Karpas-422 (cell line): ENCODE measurements around the gene XPA. TPM values are rescaled to one million over a fixed set of nuclear protein-coding genes. Genes with fewer than 3 reads are reported as not detected.
"Not testable (repeated sequence)": the region's sequence is repeated elsewhere in the genome, so short reads cannot be mapped to it uniquely, and the experiment has no call there.

Experiments
- DNase-seq: peaks from one replicate; pipeline ENCODE4 v3.0.0-alpha.2; 2015
- H2AFZ ChIP-seq: fragments of 200-600 bp; sonication (generic); 2 replicates; pipeline ENCODE4 v1.6.1; 2014; ENCODE audit warnings: antibody characterized with exemption, low read length, mixed read lengths
- H3K27ac ChIP-seq: fragments of 200-600 bp; sonication (generic); 2 replicates; pipeline ENCODE4 v1.5.1; 2014; ENCODE audit warnings: mild to moderate bottlenecking, low read length, moderate library complexity
- H3K27me3 ChIP-seq: fragments of 200-600 bp; sonication (generic); 2 replicates; pipeline ENCODE4 v1.6.1; 2014; ENCODE audit warnings: low read length, mixed read lengths
- H3K36me3 ChIP-seq: fragments of 200-600 bp; sonication (generic); 2 replicates; pipeline ENCODE4 v1.6.1; 2014; ENCODE audit warnings: low read length, mixed read lengths; ENCODE audit not compliant: insufficient read depth
- H3K4me1 ChIP-seq: fragments of 200-600 bp; sonication (generic); 2 replicates; pipeline ENCODE4 v1.6.1; 2014; ENCODE audit warnings: mild to moderate bottlenecking, low read length, mixed read lengths
- H3K4me2 ChIP-seq: fragments of 200-600 bp; sonication (generic); 2 replicates; pipeline ENCODE4 v1.6.1; 2014; ENCODE audit warnings: low read length, low read depth, mild to moderate bottlenecking; ENCODE audit not compliant: poor library complexity, severe bottlenecking
- H3K4me3 ChIP-seq: fragments of 200-600 bp; sonication (generic); 2 replicates; pipeline ENCODE4 v1.5.1; 2014; ENCODE audit warnings: mild to moderate bottlenecking, antibody characterized with exemption, low read length, mixed read lengths
- H3K79me2 ChIP-seq: fragments of 200-600 bp; sonication (generic); 2 replicates; pipeline ENCODE4 v1.6.1; 2014; ENCODE audit warnings: mild to moderate bottlenecking, low read length, mixed read lengths
- H3K9ac ChIP-seq: fragments of 200-600 bp; sonication (generic); 2 replicates; pipeline ENCODE4 v1.6.0; 2014; ENCODE audit warnings: low read length
- H3K9me2 ChIP-seq: fragments of 200-600 bp; sonication (generic), shearing (Covaris generic); replicated peaks from 2 replicates; pipeline ENCODE4 v1.6.0; 2014; ENCODE audit warnings: mild to moderate bottlenecking, low read length, moderate library complexity; ENCODE audit not compliant: insufficient read depth
- H3K9me3 ChIP-seq: fragments of 300-700, 200-600 bp; sonication (generic); 2 replicates; pipeline ENCODE4 v1.6.1; 2014; ENCODE audit warnings: low read length, mixed read lengths
- H4K20me1 ChIP-seq: fragments of 200-600 bp; sonication (generic); 2 replicates; pipeline ENCODE4 v1.6.1; 2014; ENCODE audit warnings: mild to moderate bottlenecking, antibody characterized with exemption, low read length, low read depth; ENCODE audit not compliant: insufficient read depth
- total RNA-seq: library from RNA; depleted of rRNA; stranded (reverse); fragments of >200 nt; shearing (Covaris generic); gene quantifications from 2 replicates; pipeline ENCODE4 v1.2.3, GENCODE V29; 2014; ENCODE audit warnings: low replicate concordance; rRNA removed

XPA gene
- 22.2 and 28.8 TPM in 2 replicates for total RNA-seq

DNA sequence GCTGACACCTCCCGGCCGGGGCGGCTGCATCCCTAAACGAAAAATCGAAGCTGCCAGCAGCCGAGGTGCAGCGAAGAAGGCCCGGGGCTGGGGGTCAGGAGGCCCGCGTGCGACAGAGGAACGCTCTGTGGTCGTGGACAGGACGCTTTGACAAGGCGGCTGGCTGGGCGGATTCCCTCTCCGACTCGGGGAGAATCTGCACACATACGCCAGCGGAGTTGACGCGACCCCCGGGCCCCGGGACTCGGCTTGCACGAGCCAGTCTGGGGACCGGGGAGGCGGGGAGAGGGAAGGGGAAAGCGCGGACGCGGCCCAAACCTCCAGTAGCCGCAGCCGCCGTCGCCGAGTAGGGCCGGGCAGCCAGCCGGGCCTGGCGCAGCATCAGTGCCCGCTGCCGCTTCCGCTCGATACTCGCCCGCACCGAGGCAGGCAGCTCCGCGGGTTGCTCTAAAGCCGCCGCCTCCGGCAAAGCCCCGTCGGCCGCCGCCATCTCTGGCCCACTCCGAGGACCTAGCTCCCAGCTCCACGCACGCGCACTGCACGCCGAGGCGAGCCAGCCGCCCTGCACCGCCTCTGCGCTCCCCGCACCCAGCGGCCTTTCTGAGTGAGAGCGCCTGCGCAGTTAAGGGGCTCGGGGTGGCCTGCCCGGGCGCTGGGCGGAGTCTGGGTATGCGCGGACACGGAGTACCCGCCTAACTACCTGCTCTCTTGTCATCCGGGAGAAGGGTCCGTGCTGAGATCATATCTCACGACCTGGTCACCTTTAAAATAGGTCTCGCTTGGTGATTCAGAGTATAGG is at the start of gene XPA:
XPA (minus strand) TSS at position 538 of the 799 bp plus-strand sequence; CDS start at position 490, 48 bp downstream.
- peak within 1 kb of the TSS; percentile 71 for H2AFZ ChIP-seq
- H4K20me1 ChIP-seq, result no peaks in the 10 kb centered on the region
- H3K9ac ChIP-seq, result peak within 1 kb of the TSS; percentile 83
- no peaks in the 10 kb centered on the region for H3K9me2 ChIP-seq
- peak; percentile 98 for DNase-seq
- H3K4me3 ChIP-seq, result peak within 1 kb of the TSS; percentile 94
- no peaks in the 10 kb centered on the region for H3K27me3 ChIP-seq
- H3K79me2 ChIP-seq, result peaks cover 48% of the 10 kb centered on the region
- H3K27ac ChIP-seq, result peak within 1 kb of the TSS; percentile 44
- H3K4me2 ChIP-seq, result peak within 1 kb of the TSS; percentile 89
- H3K4me1 ChIP-seq, result peaks cover 59% of the 10 kb centered on the region
- H3K36me3 ChIP-seq, result 0 out of 2 replicates have a peak, but pooled peaks cover 4% of the 10 kb centered on the region
- no peaks in the 10 kb centered on the region for H3K9me3 ChIP-seq

DNA sequence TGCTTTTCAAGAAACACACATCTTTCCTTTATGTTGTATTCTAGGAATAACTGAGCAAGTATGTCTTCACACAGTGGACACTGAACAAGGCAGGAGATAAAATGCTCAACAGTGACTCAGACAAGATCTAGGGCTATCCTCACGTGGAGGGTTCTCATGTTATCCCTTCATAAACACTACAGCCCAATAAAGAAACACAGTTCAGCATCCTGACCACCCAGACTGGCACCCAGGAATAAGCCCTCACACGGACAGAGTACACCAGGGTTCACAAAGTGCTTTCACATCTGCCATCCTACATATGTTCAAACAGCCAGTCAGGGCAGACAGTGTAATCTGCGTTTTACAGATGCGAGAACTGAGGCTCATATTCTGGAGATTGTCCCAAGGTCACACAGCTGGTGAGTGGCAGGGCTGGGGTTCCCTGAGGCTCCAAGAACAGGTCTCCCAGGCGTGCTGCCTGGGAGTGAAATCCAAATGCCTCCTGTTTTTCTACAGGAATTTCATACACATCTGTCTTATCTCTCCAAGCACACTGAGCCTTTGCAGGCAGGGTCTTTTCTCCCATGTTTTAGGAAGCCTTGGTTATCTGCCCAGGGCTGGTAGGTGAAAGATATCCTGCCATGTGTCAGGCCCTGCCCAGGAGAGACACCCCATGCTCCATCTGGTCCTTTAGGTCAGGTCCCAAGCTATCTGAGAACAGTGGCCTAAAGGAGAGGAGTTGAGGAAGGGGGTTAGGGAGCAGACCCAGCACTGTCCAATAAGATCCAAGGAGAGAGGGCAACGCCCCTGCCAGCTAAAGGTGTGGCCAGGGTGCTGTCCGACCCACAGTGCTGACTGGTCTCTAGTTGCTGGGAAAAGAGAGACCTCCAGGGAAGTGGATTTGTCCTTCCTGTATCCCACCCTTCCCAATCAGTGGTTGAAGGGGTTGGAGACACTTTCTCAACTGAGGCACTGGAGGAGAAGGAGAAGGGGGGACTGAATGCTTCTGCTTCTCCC is 47.9 kb upstream of the XPA start:
- H3K27me3 ChIP-seq, result peaks cover 3% of the 10 kb centered on the region; the same call in 1 of the 2 replicates
- no peak overlapping the region for H3K4me3 ChIP-seq

DNA sequence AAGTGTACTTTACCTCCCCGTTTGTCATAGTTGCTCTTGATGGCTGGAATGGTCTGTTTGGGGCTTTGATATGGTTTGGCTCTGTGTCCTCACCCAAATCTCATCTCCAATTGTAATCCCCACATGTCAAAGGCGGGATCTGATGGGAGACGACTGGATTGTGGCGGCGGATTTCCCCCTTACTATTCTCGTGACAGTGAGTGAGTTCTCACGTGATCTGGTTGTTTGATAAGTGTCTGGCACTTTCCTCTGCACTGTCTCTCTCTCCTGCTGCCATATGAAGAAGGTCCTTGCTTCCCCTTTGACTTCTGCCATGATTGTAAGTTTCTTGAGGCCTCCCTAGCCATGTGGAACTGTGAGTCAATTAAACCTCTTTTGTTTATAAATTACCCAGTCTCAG is 46.9 kb upstream of the XPA start:
- not testable (repeated sequence) for H3K9me2 ChIP-seq, H2AFZ ChIP-seq, H3K36me3 ChIP-seq, H3K9ac ChIP-seq, H3K4me2 ChIP-seq, H3K9me3 ChIP-seq, DNase-seq, H3K27me3 ChIP-seq, H3K4me1 ChIP-seq, H4K20me1 ChIP-seq, H3K4me3 ChIP-seq, H3K79me2 ChIP-seq, H3K27ac ChIP-seq

More for the DNA sequence above, 47.9 kb upstream of the XPA start:
- Histone ChIP-seq H2AFZ (no peak overlapping the region), H4K20me1 (no peaks in the 10 kb centered on the region), H3K9ac (no peak overlapping the region), H3K27ac (no peak overlapping the region), H3K4me1 (no peaks in the 10 kb centered on the region), H3K36me3 (no peaks in the 10 kb centered on the region), H3K4me2 (no peak overlapping the region), H3K9me3 (no peaks in the 10 kb centered on the region), H3K9me2 (no peaks in the 10 kb centered on the region), H3K79me2 (no peaks in the 10 kb centered on the region)
- no peak for DNase-seq

DNA sequence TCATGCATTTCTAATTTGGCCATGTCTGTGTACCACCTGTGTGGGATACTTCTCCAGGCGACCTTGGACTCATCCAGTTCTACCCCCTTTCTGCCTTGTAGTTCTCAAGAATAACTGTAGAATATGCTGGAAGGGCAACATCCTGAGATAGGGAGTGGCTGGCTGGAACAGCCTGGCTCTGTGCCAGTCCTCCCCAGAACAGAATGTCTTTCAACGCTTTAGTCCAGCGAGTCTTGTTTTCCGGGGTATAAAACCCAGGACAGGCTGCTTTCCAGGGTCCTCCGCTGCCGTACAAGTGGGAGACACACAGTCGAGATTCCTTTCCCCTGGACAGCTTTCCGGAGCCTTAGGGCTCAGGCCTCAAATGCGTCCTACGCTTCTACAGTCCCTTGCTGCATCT is 45.4 kb upstream of the XPA start:
- H3K9ac ChIP-seq, result no peak overlapping the region
- no peaks in the 10 kb centered on the region for H3K79me2 ChIP-seq
- H3K27me3 ChIP-seq, result peaks cover 3% of the 10 kb centered on the region; the same call in 1 of the 2 replicates
- H2AFZ ChIP-seq, result no peak overlapping the region
- H3K4me2 ChIP-seq, result no peak overlapping the region
- no peak for DNase-seq
- no peak overlapping the region for H3K4me3 ChIP-seq
- no peaks in the 10 kb centered on the region for H3K36me3 ChIP-seq
- H3K27ac ChIP-seq, result no peak overlapping the region
- H4K20me1 ChIP-seq, result no peaks in the 10 kb centered on the region
- H3K9me3 ChIP-seq, result no peaks in the 10 kb centered on the region
- no peaks in the 10 kb centered on the region for H3K9me2 ChIP-seq
- no peaks in the 10 kb centered on the region for H3K4me1 ChIP-seq

DNA sequence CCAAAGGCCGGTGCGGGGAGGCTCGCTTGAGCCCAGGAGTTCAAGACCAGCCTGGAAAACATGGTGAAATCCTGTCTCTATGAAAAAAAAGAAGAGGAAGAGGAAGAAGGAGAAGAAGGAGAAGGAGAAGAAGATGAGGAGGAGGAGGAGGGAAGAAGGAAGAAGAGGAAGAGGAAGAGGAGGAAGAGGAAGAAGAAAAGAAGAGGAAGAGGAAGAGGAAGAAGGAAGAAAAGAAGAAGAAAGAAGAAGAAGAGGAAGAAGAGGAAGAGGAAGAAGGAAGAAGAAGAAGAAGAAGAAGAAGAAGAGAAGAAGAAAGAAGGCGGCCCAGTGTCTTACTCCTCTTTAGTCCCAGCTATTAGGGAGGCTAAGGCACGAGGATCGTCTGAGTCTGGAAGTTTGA is 44.8 kb upstream of the XPA start:
- Histone ChIP-seq H3K27me3 (no peaks in the 10 kb centered on the region), H3K4me3 (no peak overlapping the region)

DNA sequence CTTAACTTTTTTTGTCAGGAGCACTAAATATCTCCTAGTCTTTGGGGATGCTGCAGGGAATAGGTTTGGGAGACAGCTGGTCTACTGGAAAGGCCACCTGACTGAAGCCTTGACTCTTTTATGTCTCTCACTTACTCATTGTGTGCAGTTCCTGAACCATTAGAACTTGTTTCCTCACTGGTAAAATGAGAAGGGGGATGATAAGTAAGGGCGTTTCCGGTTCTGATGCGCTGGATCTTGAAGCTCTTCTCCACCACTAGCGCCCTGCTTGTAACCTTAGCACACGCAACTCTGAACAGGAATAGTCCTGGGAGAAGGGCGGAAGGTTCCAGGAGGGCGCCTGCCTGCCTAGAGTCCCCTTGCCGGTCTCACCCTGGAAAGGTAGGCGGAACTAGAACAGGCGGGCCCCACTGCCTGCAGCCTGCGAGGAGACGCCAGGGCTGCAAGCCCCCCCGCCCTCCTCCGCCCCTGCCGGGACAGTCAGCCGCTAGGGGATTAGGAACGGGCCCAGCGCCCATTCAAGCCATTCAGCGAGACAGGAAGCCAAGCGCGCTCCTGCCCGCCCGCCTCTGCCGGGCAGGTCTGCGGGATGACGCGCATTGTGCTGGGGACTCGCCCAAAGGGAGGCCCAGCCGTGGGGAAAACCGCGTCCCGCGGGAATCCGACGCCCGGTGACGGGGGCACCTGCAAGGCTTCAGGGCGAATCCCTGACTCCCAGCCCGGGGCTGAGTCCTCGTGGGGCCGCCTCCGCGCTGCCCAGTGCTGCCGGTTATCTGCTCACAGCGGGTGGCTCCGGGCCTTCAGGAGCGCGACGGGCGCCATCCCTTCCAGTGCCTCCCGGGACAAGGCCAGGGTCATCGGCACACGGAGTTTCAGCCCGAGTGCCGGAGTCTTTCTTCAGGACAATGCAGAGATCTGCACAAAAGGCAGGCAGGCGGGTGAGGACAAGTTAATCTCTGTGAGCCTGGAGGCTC is 44.0 kb upstream of the XPA start:
- Histone ChIP-seq H3K79me2 (no peaks in the 10 kb centered on the region), H3K4me2 (peak overlapping the region; percentile 44), H3K9me3 (no peaks in the 10 kb centered on the region), H3K4me1 (no peaks in the 10 kb centered on the region), H2AFZ (no peak overlapping the region), H3K27ac (no peak overlapping the region), H3K9me2 (no peaks in the 10 kb centered on the region), H3K27me3 (no peaks in the 10 kb centered on the region), H3K36me3 (no peaks in the 10 kb centered on the region), H3K4me3 (no peak overlapping the region), H3K9ac (no peak overlapping the region), H4K20me1 (no peaks in the 10 kb centered on the region)
- no peak for DNase-seq

More for the DNA sequence above, 44.8 kb upstream of the XPA start:
- Histone ChIP-seq H3K27ac (no peak overlapping the region), H3K4me2 (no peak overlapping the region), H3K9me2 (no peaks in the 10 kb centered on the region), H4K20me1 (no peaks in the 10 kb centered on the region), H3K79me2 (no peaks in the 10 kb centered on the region), H2AFZ (no peak overlapping the region), H3K9ac (no peak overlapping the region), H3K9me3 (no peaks in the 10 kb centered on the region), H3K36me3 (no peaks in the 10 kb centered on the region), H3K4me1 (no peaks in the 10 kb centered on the region)
- no peak for DNase-seq

DNA sequence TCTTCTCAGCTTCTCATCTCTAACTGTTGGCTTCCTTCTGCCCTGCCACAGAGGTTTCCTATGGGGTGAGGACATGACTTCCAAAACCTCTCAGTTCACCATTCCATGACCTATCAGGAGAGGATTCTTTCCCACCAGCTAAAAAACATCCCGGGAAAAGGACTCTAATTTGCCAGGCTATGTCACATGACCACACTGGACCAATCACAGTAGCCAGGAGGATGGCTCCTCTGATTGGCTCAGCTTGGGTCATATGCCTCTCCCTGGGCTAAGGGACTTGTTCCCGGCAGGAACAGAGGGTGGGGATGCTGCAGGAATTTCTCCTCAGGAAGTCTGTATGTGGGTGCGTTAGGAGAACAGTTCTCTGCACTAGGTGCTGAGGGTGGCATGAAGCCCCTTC is 40.3 kb upstream of the XPA start:
- H3K4me1 ChIP-seq, result no peaks in the 10 kb centered on the region
- no peak overlapping the region for H3K4me3 ChIP-seq
- no peaks in the 10 kb centered on the region for H3K79me2 ChIP-seq
- no peaks in the 10 kb centered on the region for H3K27me3 ChIP-seq
- no peaks in the 10 kb centered on the region for H3K36me3 ChIP-seq
- no peak for DNase-seq
- peak overlapping the region; percentile 26; the same call in 1 of the 2 replicates for H2AFZ ChIP-seq
- no peaks in the 10 kb centered on the region for H3K9me2 ChIP-seq
- no peak overlapping the region for H3K9ac ChIP-seq
- H4K20me1 ChIP-seq, result no peaks in the 10 kb centered on the region
- no peak overlapping the region for H3K27ac ChIP-seq
- no peak overlapping the region for H3K4me2 ChIP-seq
- H3K9me3 ChIP-seq, result no peaks in the 10 kb centered on the region
